CD4-positive, alpha-beta T cell (primary cell): Measurements from ENCODE around the gene PTPRM. TPM values are rescaled to one million over a fixed set of nuclear protein-coding genes. Genes with fewer than 3 reads are reported as not detected.

Experiments
- ATAC-seq: fragments of 200-7000 bp; cut with Tn5 transposase; one replicate; pipeline ENCODE4 v1.10.0; 2022; ENCODE audit warnings: mild to moderate bottlenecking; ENCODE audit not compliant: poor library complexity
- CTCF ChIA-PET: fragments of 350-600 bp; sonication (Branson Sonifier 250); formaldehyde crosslinking; loops from one replicate; lab custom pipeline; 2021; ENCODE audit warnings: antibody characterized with exemption, inconsistent platforms; lab: Charles Lee
- POLR2A ChIA-PET: fragments of 350-600 bp; sonication (Branson Sonifier 250); formaldehyde crosslinking; loops from one replicate; lab custom pipeline; 2021; ENCODE audit warnings: antibody characterized with exemption, inconsistent platforms; lab: Charles Lee
- DNase-seq, 14 experiments: peaks; one replicate each; pipeline ENCODE4 v3.0.0-alpha.2; 2013 to 2020; ENCODE audit warnings: mixed read lengths in 2 of 14
- H3K27ac ChIP-seq, 2 donors: one replicate each; pipeline versions ENCODE4 v1.5.1 to v1.7.0; 2013; ENCODE audit warnings: low read length in 2 of 2, low read depth in 1 of 2, mild to moderate bottlenecking in 1 of 2
- H3K27me3 ChIP-seq, 2 experiments: 1 replicate in 1 of 2; 2 replicates in 1 of 2; pipeline versions ENCODE4 v1.6.1 to v1.7.0; 2013; ENCODE audit warnings: low read length in 2 of 2, control low read depth in 1 of 2, mild to moderate bottlenecking in 1 of 2, moderate library complexity in 1 of 2; ENCODE audit not compliant: insufficient read depth in 2 of 2, control insufficient read depth in 1 of 2
- H3K36me3 ChIP-seq: one replicate; pipeline ENCODE4 v1.6.1; 2013; ENCODE audit warnings: low read length, control low read depth; ENCODE audit not compliant: insufficient read depth
- H3K4me1 ChIP-seq: one replicate; pipeline ENCODE4 v1.6.1; 2013; ENCODE audit warnings: low read length, control low read depth; ENCODE audit not compliant: insufficient read depth
- H3K4me3 ChIP-seq: one replicate; pipeline ENCODE4 v1.5.1; 2013; ENCODE audit warnings: mild to moderate bottlenecking, low read length, moderate library complexity
- H3K9me3 ChIP-seq, 2 experiments: 1 replicate in 1 of 2; 2 replicates in 1 of 2; pipeline versions ENCODE4 v1.6.1 to v1.7.0; 2013; ENCODE audit warnings: low read length in 2 of 2, mild to moderate bottlenecking in 2 of 2, control low read depth in 1 of 2, moderate library complexity in 1 of 2; ENCODE audit not compliant: control insufficient read depth in 1 of 2, insufficient read depth in 1 of 2
- H3K27ac Mint-ChIP-seq: one replicate; pipeline ENCODE4 v1.8.0; 2020; ENCODE audit warnings: mixed read lengths
- H3K27me3 Mint-ChIP-seq: one replicate; pipeline ENCODE4 v1.8.0; 2021; ENCODE audit warnings: mixed read lengths
- H3K36me3 Mint-ChIP-seq: one replicate; pipeline ENCODE4 v1.8.0; 2021; ENCODE audit warnings: low read depth, mixed read lengths
- H3K4me1 Mint-ChIP-seq: one replicate; pipeline ENCODE4 v1.8.0; 2021; ENCODE audit warnings: low read depth, mixed read lengths
- H3K4me3 Mint-ChIP-seq: one replicate; pipeline ENCODE4 v1.8.0; 2020; ENCODE audit warnings: mild to moderate bottlenecking, mixed read lengths
- H3K9me3 Mint-ChIP-seq: one replicate; pipeline ENCODE4 v1.8.0; 2020; ENCODE audit warnings: mixed read lengths
- CTCF ChIP-seq: fragments of 200-600 bp; IDR thresholded peaks from one replicate; pipeline ENCODE4 v1.8.0; 2022; ENCODE audit warnings: antibody characterized with exemption, mild to moderate bottlenecking
- intact Hi-C, 2 experiments: fragments of 100-400 bp; cut with DNase I in 1 of 2; cut with micrococcal nuclease in 1 of 2; formaldehyde crosslinking; loops; one replicate each; pipeline versions ENCODE4 v1.15.1 to v1.9.0; 2023 to 2025; cut with DNase I, micrococcal nuclease
- total RNA-seq, 174 experiments: library from RNA in 2 of 174; stranded (reverse) in 2 of 174; gene quantifications; one replicate each; pipeline ENCODE4 v1.2.3 and lab custom pipeline; 2021 to 2026

PTPRM gene
- total RNA-seq, 2 experiments from 2014 or later: 21.7 to 21.9 TPM

GRCh38 chr18:7579918-7580542, 12.9 kb downstream of the PTPRM start:
- no peak overlapping the region for H3K27ac ChIP-seq
- H3K4me1 ChIP-seq: no peaks in the 10 kb centered on the region
- DNase-seq: no peak
- no peaks in the 10 kb centered on the region for H3K27me3 ChIP-seq
- H3K4me3 ChIP-seq: no peak overlapping the region
- intact Hi-C loops: no loop called here
- no peaks in the 10 kb centered on the region for H3K36me3 Mint-ChIP-seq
- ChIA-PET CTCF (no interaction called here), POLR2A (no interaction called here)
- no peaks in the 10 kb centered on the region for H3K36me3 ChIP-seq
- H3K9me3 Mint-ChIP-seq: no peaks in the 10 kb centered on the region
- no peak overlapping the region for H3K4me3 Mint-ChIP-seq
- no peaks in the 10 kb centered on the region for H3K4me1 Mint-ChIP-seq
- no peak for ATAC-seq
- H3K27ac Mint-ChIP-seq: no peak overlapping the region
- H3K9me3 ChIP-seq: peaks cover 0 to 4% of the 10 kb centered on the region in 2 experiments
- no peaks in the 10 kb centered on the region for H3K27me3 Mint-ChIP-seq
- no peak for TF ChIP-seq CTCF

GRCh38 chr18:7584646-7585275, 17.6 kb downstream of the PTPRM start:
- H3K4me1 ChIP-seq: no peaks in the 10 kb centered on the region
- peaks cover 0 to 3% of the 10 kb centered on the region in 2 experiments for H3K9me3 ChIP-seq
- intact Hi-C loops: no loop called here
- no peak overlapping the region for H3K4me3 Mint-ChIP-seq
- H3K27me3 Mint-ChIP-seq: peaks cover 4% of the 10 kb centered on the region
- H3K27ac Mint-ChIP-seq: no peak overlapping the region
- no peaks in the 10 kb centered on the region for H3K27me3 ChIP-seq
- POLR2A ChIA-PET: no interaction called here
- H3K36me3 ChIP-seq: no peaks in the 10 kb centered on the region
- no peaks in the 10 kb centered on the region for H3K4me1 Mint-ChIP-seq
- no peaks in the 10 kb centered on the region for H3K9me3 Mint-ChIP-seq
- H3K27ac ChIP-seq: no peak overlapping the region
- CTCF ChIA-PET: no interaction called here
- no peak for TF ChIP-seq CTCF
- H3K4me3 ChIP-seq: no peak overlapping the region
- DNase-seq: no peak
- ATAC-seq: no peak
- H3K36me3 Mint-ChIP-seq: no peaks in the 10 kb centered on the region

- Histone ChIP-seq H3K27me3 (no peaks in the 10 kb centered on the region), H3K4me1 (no peaks in the 10 kb centered on the region), H3K27ac (no peak overlapping the region), H3K9me3 (peaks cover 0 to 3% of the 10 kb centered on the region in 2 experiments), H3K4me3 (no peak overlapping the region), H3K36me3 (no peaks in the 10 kb centered on the region)
- CTCF ChIA-PET: no interaction called here
- DNase-seq: no peak
- Mint-ChIP-seq H3K27ac (no peak overlapping the region), H3K36me3 (no peaks in the 10 kb centered on the region), H3K4me1 (no peaks in the 10 kb centered on the region), H3K9me3 (no peaks in the 10 kb centered on the region), H3K27me3 (peaks cover 4% of the 10 kb centered on the region), H3K4me3 (no peak overlapping the region)
- intact Hi-C loops: no loop called here
- no peak for TF ChIP-seq CTCF
- POLR2A ChIA-PET: no interaction called here
- ATAC-seq: no peak
Measured at GRCh38 chr18:7585276-7585670, 18.2 kb downstream of the PTPRM start.
